OCI-LY1 (cell line): ENCODE results near the gene ADTRP.

Experiments used
- H2AFZ ChIP-seq: fragments of 200-600 bp; sonication (generic), shearing (Covaris generic); 2 replicates; pipeline ENCODE4 v1.6.0; 2014; ENCODE audit warnings: antibody characterized with exemption, mild to moderate bottlenecking, low read length
- H3F3A ChIP-seq: fragments of 200-600 bp; sonication (generic), shearing (Covaris generic); 2 replicates; pipeline ENCODE4 v1.6.0; 2014; ENCODE audit warnings: mild to moderate bottlenecking, antibody characterized with exemption, low read length, moderate library complexity; ENCODE audit not compliant: insufficient read depth
- H3K27ac ChIP-seq: fragments of 200-600 bp; sonication (generic); 2 replicates; pipeline ENCODE4 v1.5.1; 2014; ENCODE audit warnings: low read length, mixed run types, mild to moderate bottlenecking, low read depth; ENCODE audit not compliant: poor library complexity, severe bottlenecking
- H3K27me3 ChIP-seq: fragments of 200-600 bp; sonication (generic); 2 replicates; pipeline ENCODE4 v1.6.0; 2014; ENCODE audit warnings: antibody characterized with exemption, mild to moderate bottlenecking, low read length, moderate library complexity; ENCODE audit not compliant: insufficient read depth
- H3K36me3 ChIP-seq: fragments of 200-600 bp; sonication (generic); 2 replicates; pipeline ENCODE4 v1.6.1; 2014; ENCODE audit warnings: mild to moderate bottlenecking, antibody characterized with exemption, low read length, moderate library complexity, mixed read lengths; ENCODE audit not compliant: insufficient read depth
- H3K4me1 ChIP-seq: fragments of 200-600 bp; sonication (generic); 2 replicates; pipeline ENCODE4 v1.5.1; 2014; ENCODE audit warnings: mild to moderate bottlenecking, low read length, moderate library complexity; ENCODE audit not compliant: insufficient read depth, severe bottlenecking
- H3K4me2 ChIP-seq: fragments of 200-600 bp; sonication (generic), shearing (Covaris generic); 2 replicates; pipeline ENCODE4 v1.6.1; 2014; ENCODE audit warnings: low read length
- H3K4me3 ChIP-seq: fragments of 200-600 bp; sonication (generic); 2 replicates; pipeline ENCODE4 v1.5.1; 2014; ENCODE audit warnings: low read length, low read depth, mild to moderate bottlenecking, mixed read lengths; ENCODE audit not compliant: poor library complexity, severe bottlenecking
- H3K79me2 ChIP-seq: fragments of 200-600 bp; shearing (Covaris generic); 2 replicates; pipeline ENCODE4 v1.6.1; 2016; ENCODE audit warnings: mixed run types, low read length, mixed read lengths; ENCODE audit not compliant: insufficient read depth
- H3K9ac ChIP-seq: fragments of 200-600 bp; sonication (generic), shearing (Covaris generic); 2 replicates; pipeline ENCODE4 v1.6.1; 2014; ENCODE audit warnings: mild to moderate bottlenecking, low read length, mixed read lengths
- H3K9me2 ChIP-seq: fragments of 200-600 bp; sonication (generic), shearing (Covaris generic); 2 replicates; pipeline ENCODE4 v1.6.1; 2014; ENCODE audit warnings: low read depth, mild to moderate bottlenecking, low read length, mixed read lengths
- H3K9me3 ChIP-seq: fragments of 200-600 bp; shearing (Covaris generic); 2 replicates; pipeline ENCODE4 v1.6.1; 2014; ENCODE audit warnings: low read length, mixed read lengths
- H4K20me1 ChIP-seq: fragments of 200-600 bp; sonication (generic), shearing (Covaris generic); 2 replicates; pipeline ENCODE4 v1.6.0; 2016; ENCODE audit warnings: mild to moderate bottlenecking, low read length; ENCODE audit not compliant: insufficient read depth
- EZH2 ChIP-seq: fragments of 200-600 bp; sonication (generic), shearing (Covaris generic); IDR thresholded peaks from 2 replicates; pipeline ENCODE4 v1.8.0; 2017; ENCODE audit warnings: borderline replicate concordance, mixed run types, mild to moderate bottlenecking, antibody characterized with exemption, low read length, moderate library complexity, mixed read lengths
- TF ChIP-seq, protein P1 (sequence below): fragments of 200-600 bp; sonication (generic), shearing (Covaris generic); IDR thresholded peaks from 2 replicates; pipeline ENCODE4 v1.5.1; 2017; ENCODE audit warnings: mild to moderate bottlenecking, antibody characterized with exemption, low read length, moderate library complexity, mixed read lengths

ADTRP gene

GRCh38 chr6:11758878-11759277, 19.7 kb downstream of the ADTRP start:
- no peak overlapping the region for H2AFZ ChIP-seq

GRCh38 chr6:11756726-11757125, 21.9 kb downstream of the ADTRP start:
- no peak overlapping the region for H3K4me3 ChIP-seq
- no peak overlapping the region for H3K27ac ChIP-seq
- H3K79me2 ChIP-seq, result no peaks in the 10 kb centered on the region
- H3K36me3 ChIP-seq, result no peaks in the 10 kb centered on the region; the same call in 1 of the 2 replicates
- H3K4me2 ChIP-seq, result no peak overlapping the region
- H3K9ac ChIP-seq, result no peak overlapping the region
- no peaks in the 10 kb centered on the region for H3K9me2 ChIP-seq
- no peaks in the 10 kb centered on the region for H3F3A ChIP-seq
- H3K9me3 ChIP-seq, result no peaks in the 10 kb centered on the region
- TF ChIP-seq EZH2, result no peak
- TF ChIP-seq, protein P1, sequence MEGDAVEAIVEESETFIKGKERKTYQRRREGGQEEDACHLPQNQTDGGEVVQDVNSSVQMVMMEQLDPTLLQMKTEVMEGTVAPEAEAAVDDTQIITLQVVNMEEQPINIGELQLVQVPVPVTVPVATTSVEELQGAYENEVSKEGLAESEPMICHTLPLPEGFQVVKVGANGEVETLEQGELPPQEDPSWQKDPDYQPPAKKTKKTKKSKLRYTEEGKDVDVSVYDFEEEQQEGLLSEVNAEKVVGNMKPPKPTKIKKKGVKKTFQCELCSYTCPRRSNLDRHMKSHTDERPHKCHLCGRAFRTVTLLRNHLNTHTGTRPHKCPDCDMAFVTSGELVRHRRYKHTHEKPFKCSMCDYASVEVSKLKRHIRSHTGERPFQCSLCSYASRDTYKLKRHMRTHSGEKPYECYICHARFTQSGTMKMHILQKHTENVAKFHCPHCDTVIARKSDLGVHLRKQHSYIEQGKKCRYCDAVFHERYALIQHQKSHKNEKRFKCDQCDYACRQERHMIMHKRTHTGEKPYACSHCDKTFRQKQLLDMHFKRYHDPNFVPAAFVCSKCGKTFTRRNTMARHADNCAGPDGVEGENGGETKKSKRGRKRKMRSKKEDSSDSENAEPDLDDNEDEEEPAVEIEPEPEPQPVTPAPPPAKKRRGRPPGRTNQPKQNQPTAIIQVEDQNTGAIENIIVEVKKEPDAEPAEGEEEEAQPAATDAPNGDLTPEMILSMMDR, result no peak
- H2AFZ ChIP-seq, result no peak overlapping the region
- no peaks in the 10 kb centered on the region for H3K4me1 ChIP-seq
- no peaks in the 10 kb centered on the region for H4K20me1 ChIP-seq
- peaks cover 3% of the 10 kb centered on the region; the same call in 1 of the 2 replicates for H3K27me3 ChIP-seq

More at GRCh38 chr6:11758878-11759277, 19.7 kb downstream of the ADTRP start:
- Histone ChIP-seq H3K4me1 (no peaks in the 10 kb centered on the region), H3K9me2 (no peaks in the 10 kb centered on the region), H3K4me2 (no peak overlapping the region), H3K79me2 (no peaks in the 10 kb centered on the region), H3K27ac (no peak overlapping the region), H3K27me3 (no peaks in the 10 kb centered on the region), H3K36me3 (no peaks in the 10 kb centered on the region; the same call in 1 of the 2 replicates), H3K9me3 (no peaks in the 10 kb centered on the region), H3K4me3 (no peak overlapping the region), H3F3A (no peaks in the 10 kb centered on the region), H3K9ac (no peak overlapping the region), H4K20me1 (no peaks in the 10 kb centered on the region)
- TF ChIP-seq, protein P1, result no peak
- TF ChIP-seq EZH2, result no peak

- Histone ChIP-seq H3K27me3 (peaks cover 3% of the 10 kb centered on the region; the same call in 1 of the 2 replicates), H3K4me1 (no peaks in the 10 kb centered on the region), H3K36me3 (no peaks in the 10 kb centered on the region; the same call in 1 of the 2 replicates), H3K4me3 (no peak overlapping the region), H3K79me2 (no peaks in the 10 kb centered on the region), H4K20me1 (no peaks in the 10 kb centered on the region), H3F3A (no peaks in the 10 kb centered on the region), H3K9ac (no peak overlapping the region), H2AFZ (no peak overlapping the region), H3K9me3 (no peaks in the 10 kb centered on the region), H3K4me2 (no peak overlapping the region), H3K9me2 (no peaks in the 10 kb centered on the region), H3K27ac (no peak overlapping the region)
- no peak for TF ChIP-seq EZH2
- TF ChIP-seq, protein P1, result no peak
Measured at GRCh38 chr6:11756292-11756691, 22.3 kb downstream of the ADTRP start.
